CD14-positive monocyte (primary cell): ENCODE data around the gene CSMD2. TPM values are rescaled to one million over a fixed set of nuclear protein-coding genes. Genes with fewer than 3 reads are reported as not detected.

Source experiments
- DNase-seq, 3 donors: peaks; one replicate each; pipeline ENCODE4 v3.0.0-alpha.2; 2011 to 2022
- H2AFZ ChIP-seq: 2 replicates; pipeline ENCODE4 v1.6.0; 2012; ENCODE audit warnings: mild to moderate bottlenecking, low read depth, low read length, inconsistent platforms; ENCODE audit not compliant: insufficient read depth, poor library complexity, severe bottlenecking
- H3K27ac ChIP-seq, 2 donors: 1 replicate in 1 of 2; 2 replicates in 1 of 2; pipeline ENCODE4 v1.5.1; 2012 to 2013; ENCODE audit warnings: low read length in 2 of 2, control low read depth in 1 of 2, inconsistent platforms in 1 of 2, low read depth in 1 of 2, mild to moderate bottlenecking in 1 of 2
- H3K27me3 ChIP-seq, 2 donors: one replicate each; pipeline versions ENCODE4 v1.6.0 to v1.6.1; 2011 to 2013; ENCODE audit warnings: low read length in 2 of 2; ENCODE audit not compliant: control insufficient read depth in 2 of 2, insufficient read depth in 2 of 2
- H3K36me3 ChIP-seq, 2 donors: replicated peaks in 1 of 2; 1 replicate in 1 of 2; 2 replicates in 1 of 2; pipeline versions ENCODE4 v1.5.1 to v1.6.1; 2012 to 2013; ENCODE audit warnings: low read length in 2 of 2, control low read depth in 1 of 2, inconsistent platforms in 1 of 2, mild to moderate bottlenecking in 1 of 2; ENCODE audit not compliant: insufficient read depth in 2 of 2, control insufficient read depth in 1 of 2
- H3K4me1 ChIP-seq, 2 donors: 1 replicate in 1 of 2; 2 replicates in 1 of 2; pipeline versions ENCODE4 v1.5.1 to v1.6.1; 2012 to 2013; ENCODE audit warnings: low read length in 2 of 2, control low read depth in 1 of 2, inconsistent platforms in 1 of 2, mild to moderate bottlenecking in 1 of 2, moderate library complexity in 1 of 2; ENCODE audit not compliant: insufficient read depth in 2 of 2, control insufficient read depth in 1 of 2
- H3K4me2 ChIP-seq: replicated peaks from 2 replicates; pipeline ENCODE3; 2012; ENCODE audit warnings: low read length, moderate library complexity, mild to moderate bottlenecking; ENCODE audit not compliant: poor library complexity, severe bottlenecking; ENCODE audit errors: extremely low read depth
- H3K4me3 ChIP-seq, 3 experiments: fragments of 200-600 bp in 1 of 3; sonication (generic) in 1 of 3; replicated peaks in 1 of 3; 1 replicate in 2 of 3; 2 replicates in 1 of 3; pipeline ENCODE4 v1.5.1; 2011 to 2013; ENCODE audit warnings: low read length in 3 of 3, mild to moderate bottlenecking in 3 of 3, control low read depth in 2 of 3, low read depth in 2 of 3, inconsistent platforms in 1 of 3, moderate library complexity in 1 of 3
- H3K79me2 ChIP-seq: 2 replicates; pipeline ENCODE4 v1.6.0; 2012; ENCODE audit warnings: mild to moderate bottlenecking, control low read depth, inconsistent platforms, low read length, moderate library complexity; ENCODE audit not compliant: insufficient read depth
- H3K9ac ChIP-seq: 2 replicates; pipeline ENCODE4 v1.6.0; 2017; ENCODE audit warnings: low read length, mild to moderate bottlenecking; ENCODE audit not compliant: insufficient read depth, poor library complexity, severe bottlenecking
- H3K9me3 ChIP-seq, 2 donors: replicated peaks in 1 of 2; 1 replicate in 1 of 2; 2 replicates in 1 of 2; pipeline versions ENCODE4 v1.5.1 to v1.6.1; 2012 to 2013; ENCODE audit warnings: low read length in 2 of 2, control low read depth in 1 of 2; ENCODE audit not compliant: control insufficient read depth in 1 of 2, insufficient read depth in 1 of 2
- H4K20me1 ChIP-seq: 2 replicates; pipeline ENCODE4 v1.6.0; 2012; ENCODE audit warnings: mild to moderate bottlenecking, low read length, control low read depth, moderate library complexity; ENCODE audit not compliant: insufficient read depth
- H3K27ac Mint-ChIP-seq, 7 donors: one replicate each; pipeline ENCODE4 v1.8.0; 2020; ENCODE audit warnings: mild to moderate bottlenecking in 7 of 7, mixed read lengths in 7 of 7, moderate library complexity in 6 of 7, inconsistent platforms in 2 of 7
- H3K27me3 Mint-ChIP-seq, 3 donors: one replicate each; pipeline ENCODE4 v1.8.0; 2021 to 2022; ENCODE audit warnings: low read depth in 3 of 3, mild to moderate bottlenecking in 3 of 3, mixed read lengths in 3 of 3, moderate library complexity in 3 of 3, inconsistent platforms in 1 of 3
- H3K36me3 Mint-ChIP-seq, 2 donors: one replicate each; pipeline ENCODE4 v1.8.0; 2020; ENCODE audit warnings: mixed read lengths in 2 of 2, inconsistent platforms in 1 of 2, mild to moderate bottlenecking in 1 of 2
- H3K4me1 Mint-ChIP-seq: one replicate; pipeline ENCODE4 v1.8.0; 2020; ENCODE audit warnings: mild to moderate bottlenecking, mixed read lengths
- H3K4me3 Mint-ChIP-seq, 2 donors: one replicate each; pipeline ENCODE4 v1.8.0; 2020; ENCODE audit warnings: mild to moderate bottlenecking in 2 of 2, mixed read lengths in 2 of 2, moderate library complexity in 1 of 2
- H3K9me3 Mint-ChIP-seq, 7 donors: one replicate each; pipeline ENCODE4 v1.8.0; 2020 to 2022; ENCODE audit warnings: mixed read lengths in 7 of 7, mild to moderate bottlenecking in 6 of 7, moderate library complexity in 6 of 7, inconsistent platforms in 2 of 7
- CTCF ChIP-seq: fragments of 200-600 bp; IDR thresholded peaks from one replicate; pipeline ENCODE4 v1.8.0; 2022; ENCODE audit warnings: antibody characterized with exemption, mild to moderate bottlenecking
- WGBS: methylation state at CpG from one replicate; pipeline ENCODE4 v1.1.5; 2013; ENCODE audit warnings: missing lambda C conversion rate; ENCODE audit not compliant: insufficient coverage; 5-methylcytosine and 5-hydroxymethylcytosine counted together
- intact Hi-C, 2 donors: fragments of 100-400 bp; cut with micrococcal nuclease; formaldehyde crosslinking; loops; one replicate each; pipeline versions ENCODE4 v1.15.0 to v1.15.1; 2023
- polyA plus RNA-seq, 3 donors: library from polyadenylated mRNA; depleted of rRNA in 1 of 3; unstranded in 2 of 3; stranded (reverse) in 1 of 3; fragments of 300-500 nt in 2 of 3; fragments of >200 nt in 1 of 3; fragmentation: Illumina TruSeq in 2 of 3; gene quantifications; 1 replicate in 2 of 3; 2 replicates in 1 of 3; pipeline ENCODE4 v1.2.3, GENCODE V29; 2012 to 2021

CSMD2 gene
- polyA plus RNA-seq, 3 donors: 0.04 TPM; not detected in 2

- WGBS: no CpG with 5 or more reads among the region's 2 CpGs
- no peak overlapping the region for H3K27ac Mint-ChIP-seq
Measured at GRCh38 chr1:33814166-33814565, 350.9 kb downstream of the CSMD2 start.

GRCh38 chr1:33810571-33810970 is 354.5 kb downstream of the CSMD2 start:
- Histone ChIP-seq H3K27ac (no peak overlapping the region), H3K4me1 (no peaks in the 10 kb centered on the region), H3K4me2 (no peak overlapping the region), H4K20me1 (no peaks in the 10 kb centered on the region), H3K9ac (no peak overlapping the region), H3K9me3 (peaks cover 0 to 1% of the 10 kb centered on the region in 2 donors), H3K79me2 (no peaks in the 10 kb centered on the region), H2AFZ (no peak overlapping the region), H3K4me3 (no peak overlapping the region), H3K27me3 (no peaks in the 10 kb centered on the region), H3K36me3 (no peaks in the 10 kb centered on the region)
- Mint-ChIP-seq H3K9me3 (peaks cover 5 to 24% (median 7%) of the 10 kb centered on the region in 7 donors), H3K27me3 (peaks cover 2 to 4% (median 3%) of the 10 kb centered on the region in 3 donors), H3K27ac (no peak overlapping the region), H3K4me3 (no peak overlapping the region), H3K36me3 (no peaks in the 10 kb centered on the region), H3K4me1 (no peaks in the 10 kb centered on the region)
- WGBS: no CpG with 5 or more reads among the region's 5 CpGs
- intact Hi-C loops: no loop called here
- no peak for TF ChIP-seq CTCF
- no peak for DNase-seq

More at GRCh38 chr1:33814166-33814565, 350.9 kb downstream of the CSMD2 start:
- peaks cover under 1 to 12% (median 2%) of the 10 kb centered on the region in 7 donors for H3K9me3 Mint-ChIP-seq
- no peak overlapping the region for H3K27ac ChIP-seq
- no peak overlapping the region for H3K9ac ChIP-seq
- no peak overlapping the region for H3K4me3 ChIP-seq
- peaks cover 0 to 5% (median 3%) of the 10 kb centered on the region in 3 donors for H3K27me3 Mint-ChIP-seq
- no peaks in the 10 kb centered on the region for H3K36me3 ChIP-seq
- no peak overlapping the region for H3K4me2 ChIP-seq
- intact Hi-C loops: no loop called here
- no peak for DNase-seq
- no peak for TF ChIP-seq CTCF
- H3K79me2 ChIP-seq: no peaks in the 10 kb centered on the region
- H3K4me1 ChIP-seq: no peaks in the 10 kb centered on the region
- H4K20me1 ChIP-seq: no peaks in the 10 kb centered on the region
- no peaks in the 10 kb centered on the region for H3K4me1 Mint-ChIP-seq
- H3K27me3 ChIP-seq: no peaks in the 10 kb centered on the region
- H3K9me3 ChIP-seq: no peaks in the 10 kb centered on the region
- no peak overlapping the region for H2AFZ ChIP-seq
- no peaks in the 10 kb centered on the region for H3K36me3 Mint-ChIP-seq
- H3K4me3 Mint-ChIP-seq: no peak overlapping the region
